ENCODE results near the gene ZNF280D. TPM values are rescaled to one million over a fixed set of nuclear protein-coding genes. Genes with fewer than 3 reads are reported as not detected.

ZNF280D gene
- total and polyA plus RNA-seq, 3 donors from 2014 or later, result 12.6 to 50.2 (median 48.6) TPM

DNA sequence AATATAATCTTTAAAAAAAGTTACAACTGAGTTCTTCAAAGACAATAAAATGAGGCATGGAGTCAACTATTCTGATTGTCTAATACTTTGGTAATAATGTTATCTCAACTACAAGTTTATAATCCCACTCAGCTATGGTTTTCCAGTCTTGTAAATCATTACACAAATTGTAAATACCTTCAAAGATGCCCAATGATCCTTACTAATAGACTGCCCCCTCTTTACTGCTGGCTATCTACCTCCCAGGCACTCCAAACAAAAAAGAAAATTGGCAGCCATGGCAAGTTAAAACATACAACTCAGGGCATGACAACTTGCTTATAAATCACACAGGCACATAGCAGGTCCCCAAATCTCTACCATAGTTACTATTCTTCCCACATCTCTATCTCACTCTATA is 58.5 kb downstream of the ZNF280D start:
- Histone ChIP-seq H3K4me1 (no peaks in the 10 kb centered on the region), H3K27ac (no peak overlapping the region), H3K9me3 (no peaks in the 10 kb centered on the region), H3K36me3 (ENCODE audit: low read depth, missing control alignments) (no peaks in the 10 kb centered on the region), H3K27me3 (no peaks in the 10 kb centered on the region), H3K4me3 (no peak overlapping the region)
- TF ChIP-seq POLR2A (IDR thresholded peaks at IDR 0.05) (no peak), CTCF (IDR thresholded peaks at IDR 0.05) (no peak)
- DNase-seq, result no peak
- intact Hi-C loops (cut with DNase I; ENCODE audit: low total_unique reads), result no loop called here

GRCh38 chr15:56672721-56673120 is 60.6 kb downstream of the ZNF280D start:
- H3K36me3 ChIP-seq (ENCODE audit: low read depth, missing control alignments), result no peaks in the 10 kb centered on the region
- DNase-seq, result no peak
- no peaks in the 10 kb centered on the region for H3K27me3 ChIP-seq
- H3K27ac ChIP-seq, result no peak overlapping the region
- H3K4me3 ChIP-seq, result no peak overlapping the region
- no peaks in the 10 kb centered on the region for H3K4me1 ChIP-seq
- H3K9me3 ChIP-seq, result no peaks in the 10 kb centered on the region
- TF ChIP-seq POLR2A (IDR thresholded peaks at IDR 0.05) (no peak), CTCF (IDR thresholded peaks at IDR 0.05) (no peak)
- intact Hi-C loops (cut with DNase I; ENCODE audit: low total_unique reads), result no loop called here

- intact Hi-C loops (cut with DNase I; ENCODE audit: low total_unique reads), result no loop called here
- DNase-seq, result no peak
- Histone ChIP-seq H3K27ac (no peak overlapping the region), H3K27me3 (no peaks in the 10 kb centered on the region), H3K4me3 (no peak overlapping the region), H3K9me3 (no peaks in the 10 kb centered on the region), H3K36me3 (ENCODE audit: low read depth, missing control alignments) (no peaks in the 10 kb centered on the region), H3K4me1 (no peaks in the 10 kb centered on the region)
- 90 to 92% methylated on average over 1 of the region's 1 CpG for WGBS, 2 donors
- no peak for TF ChIP-seq CTCF (IDR thresholded peaks at IDR 0.05)
- TF ChIP-seq POLR2A (IDR thresholded peaks at IDR 0.05), result no peak
These were observed 65.8 kb downstream of the ZNF280D start for GRCh38 chr15:56667517-56667916.

- H3K4me1 ChIP-seq, result no peaks in the 10 kb centered on the region
- no peaks in the 10 kb centered on the region for H3K27me3 ChIP-seq
- no peak for DNase-seq
- H3K27ac ChIP-seq, result no peak overlapping the region
- H3K36me3 ChIP-seq (ENCODE audit: low read depth, missing control alignments), result no peaks in the 10 kb centered on the region
- intact Hi-C loops (cut with DNase I; ENCODE audit: low total_unique reads), result no loop called here
- TF ChIP-seq CTCF (IDR thresholded peaks at IDR 0.05) (no peak), POLR2A (IDR thresholded peaks at IDR 0.05) (no peak)
- H3K4me3 ChIP-seq, result no peak overlapping the region
- no peaks in the 10 kb centered on the region for H3K9me3 ChIP-seq
These were observed 72.4 kb downstream of the ZNF280D start for GRCh38 chr15:56660943-56661342.

DNA sequence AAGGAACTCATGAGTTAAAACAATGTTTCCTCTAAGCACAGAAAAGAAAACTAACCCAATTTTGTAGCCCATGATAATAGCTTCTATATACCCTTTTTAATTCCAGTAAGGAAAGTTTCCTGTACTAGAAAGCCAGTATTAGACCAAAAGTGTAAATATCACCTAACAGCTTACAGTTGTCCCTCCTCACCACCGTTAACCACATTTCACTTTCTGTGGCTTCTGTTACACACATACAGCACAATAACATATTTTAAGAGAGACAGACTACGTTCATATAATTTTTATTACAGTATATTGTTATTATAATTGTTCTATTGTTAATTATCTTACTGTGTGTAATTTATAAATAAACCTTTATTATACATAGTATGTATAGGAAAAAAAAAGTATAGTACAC is 74.1 kb downstream of the ZNF280D start:
- intact Hi-C loops (cut with DNase I; ENCODE audit: low total_unique reads), result no loop called here
- Histone ChIP-seq H3K27me3 (no peaks in the 10 kb centered on the region), H3K9me3 (no peaks in the 10 kb centered on the region), H3K4me1 (no peaks in the 10 kb centered on the region), H3K4me3 (no peak overlapping the region), H3K27ac (no peak overlapping the region), H3K36me3 (ENCODE audit: low read depth, missing control alignments) (no peaks in the 10 kb centered on the region)
- DNase-seq, result no peak
- WGBS, 2 donors, result 89 to 90% methylated on average over 2 of the region's 2 CpGs
- no peak for TF ChIP-seq CTCF (IDR thresholded peaks at IDR 0.05)
- no peak for TF ChIP-seq POLR2A (IDR thresholded peaks at IDR 0.05)
